Osteoblast (primary cell): Measurements from ENCODE around the gene MVD. TPM values are rescaled to one million over a fixed set of nuclear protein-coding genes. Genes with fewer than 3 reads are reported as not detected.

Experiments
- DNase-seq: peaks from one replicate; pipeline ENCODE4 v3.0.0; 2011; ENCODE audit warnings: low spot score, mixed read lengths; ENCODE audit not compliant: insufficient read length; ENCODE audit errors: missing footprints
- H2AFZ ChIP-seq: 2 replicates; pipeline ENCODE4 v1.6.0; 2011; ENCODE audit warnings: mild to moderate bottlenecking, low read length
- H3K27ac ChIP-seq: 2 replicates; pipeline ENCODE4 v1.5.1; 2011; ENCODE audit warnings: mild to moderate bottlenecking, low read depth, low read length, moderate library complexity
- H3K27me3 ChIP-seq: 2 replicates; pipeline ENCODE4 v1.6.0; 2012; ENCODE audit warnings: mild to moderate bottlenecking, control low read depth, inconsistent platforms, low read length, moderate library complexity; ENCODE audit not compliant: insufficient read depth
- H3K36me3 ChIP-seq: 2 replicates; pipeline ENCODE4 v1.5.1; 2011; ENCODE audit warnings: mild to moderate bottlenecking, low read length, control low read depth, moderate library complexity; ENCODE audit not compliant: insufficient read depth
- H3K4me1 ChIP-seq: 2 replicates; pipeline ENCODE4 v1.5.1; 2011; ENCODE audit warnings: mild to moderate bottlenecking, low read length, control low read depth, moderate library complexity; ENCODE audit not compliant: insufficient read depth
- H3K4me2 ChIP-seq: 2 replicates; pipeline ENCODE4 v1.6.0; 2011; ENCODE audit warnings: mild to moderate bottlenecking, low read length; ENCODE audit not compliant: insufficient read depth
- H3K4me3 ChIP-seq: fragments of 200-600 bp; sonication (generic); 3 replicates; pipeline ENCODE4 v1.5.1; 2012; ENCODE audit warnings: mild to moderate bottlenecking, low read length, inconsistent platforms; ENCODE audit not compliant: insufficient read depth
- H3K79me2 ChIP-seq: 2 replicates; pipeline ENCODE4 v1.6.0; 2012; ENCODE audit warnings: mild to moderate bottlenecking, low read length, control low read depth, inconsistent platforms; ENCODE audit not compliant: insufficient read depth
- H3K9me3 ChIP-seq: 2 replicates; pipeline ENCODE4 v1.5.1; 2011; ENCODE audit warnings: low read depth, low read length, control low read depth
- H4K20me1 ChIP-seq: 2 replicates; pipeline ENCODE4 v1.6.0; 2012; ENCODE audit warnings: mild to moderate bottlenecking, low read length, control low read depth; ENCODE audit not compliant: insufficient read depth
- total RNA-seq: library from RNA; depleted of rRNA; stranded (reverse); fragments of >200 nt; gene quantifications from 2 replicates; pipeline ENCODE4 v1.2.3, GENCODE V29; 2012
- TF ChIP-seq, protein P1 (sequence below): IDR thresholded peaks from 2 replicates; pipeline ENCODE4 v1.5.1; 2011; ENCODE audit warnings: mild to moderate bottlenecking, low read depth, low read length, moderate library complexity; ENCODE audit errors: extremely low read depth

Gene MVD
- total RNA-seq, 1 donor: 67.3 TPM

DNA sequence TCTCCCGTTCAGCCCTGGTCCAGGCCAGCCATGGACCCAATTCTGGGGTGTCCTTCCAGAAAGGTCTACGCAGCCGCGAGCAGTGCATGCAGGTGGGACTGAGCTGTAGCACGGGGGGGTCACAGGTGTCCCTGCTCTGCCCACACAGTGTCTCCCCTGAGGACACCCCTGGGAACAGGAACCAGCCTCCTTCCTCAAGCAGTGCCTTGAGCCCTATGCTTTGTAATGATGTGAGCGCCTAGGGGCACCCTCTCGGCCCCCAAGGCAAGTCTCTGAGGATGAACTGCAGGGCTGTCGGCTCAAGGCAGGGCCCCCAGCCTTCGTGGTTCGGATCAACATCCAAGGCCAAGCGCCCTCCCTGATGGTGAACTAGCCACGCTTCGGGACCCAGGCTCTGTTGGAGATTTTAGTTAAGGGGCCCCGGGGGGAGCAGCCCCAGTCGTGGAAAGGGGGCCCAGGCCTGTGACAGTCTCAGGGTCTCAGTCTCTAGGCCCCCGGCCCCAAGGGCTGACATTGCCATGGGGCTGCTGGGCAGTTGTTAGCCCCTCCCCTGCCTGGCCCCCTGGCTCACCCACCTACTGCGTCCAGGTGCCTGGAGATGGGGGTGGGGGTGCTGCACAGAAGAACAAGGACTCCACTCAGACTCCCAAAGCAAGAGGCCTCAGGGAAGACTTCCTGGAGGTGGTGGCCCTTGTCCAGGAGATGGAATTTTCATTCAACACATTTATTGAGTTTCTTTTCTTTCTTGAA is 22.2 kb downstream of the MVD start:
- peaks cover 3% of the 10 kb centered on the region for H4K20me1 ChIP-seq
- H3K27me3 ChIP-seq: peaks cover 39% of the 10 kb centered on the region
- no peaks in the 10 kb centered on the region for H3K79me2 ChIP-seq
- H3K4me3 ChIP-seq: no peak overlapping the region
- no peak overlapping the region for H3K4me2 ChIP-seq
- no peak overlapping the region for H3K27ac ChIP-seq
- DNase-seq: peak; percentile 93
- no peaks in the 10 kb centered on the region for H3K4me1 ChIP-seq
- TF ChIP-seq, protein P1, sequence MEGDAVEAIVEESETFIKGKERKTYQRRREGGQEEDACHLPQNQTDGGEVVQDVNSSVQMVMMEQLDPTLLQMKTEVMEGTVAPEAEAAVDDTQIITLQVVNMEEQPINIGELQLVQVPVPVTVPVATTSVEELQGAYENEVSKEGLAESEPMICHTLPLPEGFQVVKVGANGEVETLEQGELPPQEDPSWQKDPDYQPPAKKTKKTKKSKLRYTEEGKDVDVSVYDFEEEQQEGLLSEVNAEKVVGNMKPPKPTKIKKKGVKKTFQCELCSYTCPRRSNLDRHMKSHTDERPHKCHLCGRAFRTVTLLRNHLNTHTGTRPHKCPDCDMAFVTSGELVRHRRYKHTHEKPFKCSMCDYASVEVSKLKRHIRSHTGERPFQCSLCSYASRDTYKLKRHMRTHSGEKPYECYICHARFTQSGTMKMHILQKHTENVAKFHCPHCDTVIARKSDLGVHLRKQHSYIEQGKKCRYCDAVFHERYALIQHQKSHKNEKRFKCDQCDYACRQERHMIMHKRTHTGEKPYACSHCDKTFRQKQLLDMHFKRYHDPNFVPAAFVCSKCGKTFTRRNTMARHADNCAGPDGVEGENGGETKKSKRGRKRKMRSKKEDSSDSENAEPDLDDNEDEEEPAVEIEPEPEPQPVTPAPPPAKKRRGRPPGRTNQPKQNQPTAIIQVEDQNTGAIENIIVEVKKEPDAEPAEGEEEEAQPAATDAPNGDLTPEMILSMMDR: no peak
- no peak overlapping the region for H2AFZ ChIP-seq
- no peaks in the 10 kb centered on the region for H3K9me3 ChIP-seq
- H3K36me3 ChIP-seq: no peaks in the 10 kb centered on the region

DNA sequence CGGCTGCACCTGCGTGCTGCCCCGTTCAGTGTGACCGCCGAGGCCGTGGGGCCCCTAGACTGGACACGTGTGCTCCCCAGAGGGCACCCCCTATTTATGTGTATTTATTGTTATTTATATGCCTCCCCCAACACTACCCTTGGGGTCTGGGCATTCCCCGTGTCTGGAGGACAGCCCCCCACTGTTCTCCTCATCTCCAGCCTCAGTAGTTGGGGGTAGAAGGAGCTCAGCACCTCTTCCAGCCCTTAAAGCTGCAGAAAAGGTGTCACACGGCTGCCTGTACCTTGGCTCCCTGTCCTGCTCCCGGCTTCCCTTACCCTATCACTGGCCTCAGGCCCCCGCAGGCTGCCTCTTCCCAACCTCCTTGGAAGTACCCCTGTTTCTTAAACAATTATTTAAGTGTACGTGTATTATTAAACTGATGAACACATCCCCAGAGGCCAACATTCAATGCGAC is 22.8 kb downstream of the MVD start:
- peaks cover 2% of the 10 kb centered on the region for H3K4me1 ChIP-seq
- no peak overlapping the region for H3K4me2 ChIP-seq
- no peak overlapping the region for H3K4me3 ChIP-seq
- no peak overlapping the region for H2AFZ ChIP-seq
- no peaks in the 10 kb centered on the region for H3K36me3 ChIP-seq
- peak; percentile 91 for DNase-seq
- H4K20me1 ChIP-seq: peaks cover 6% of the 10 kb centered on the region
- no peak overlapping the region for H3K27ac ChIP-seq
- H3K79me2 ChIP-seq: no peaks in the 10 kb centered on the region
- TF ChIP-seq, protein P1: no peak
- H3K27me3 ChIP-seq: peaks cover 39% of the 10 kb centered on the region
- no peaks in the 10 kb centered on the region for H3K9me3 ChIP-seq

DNA sequence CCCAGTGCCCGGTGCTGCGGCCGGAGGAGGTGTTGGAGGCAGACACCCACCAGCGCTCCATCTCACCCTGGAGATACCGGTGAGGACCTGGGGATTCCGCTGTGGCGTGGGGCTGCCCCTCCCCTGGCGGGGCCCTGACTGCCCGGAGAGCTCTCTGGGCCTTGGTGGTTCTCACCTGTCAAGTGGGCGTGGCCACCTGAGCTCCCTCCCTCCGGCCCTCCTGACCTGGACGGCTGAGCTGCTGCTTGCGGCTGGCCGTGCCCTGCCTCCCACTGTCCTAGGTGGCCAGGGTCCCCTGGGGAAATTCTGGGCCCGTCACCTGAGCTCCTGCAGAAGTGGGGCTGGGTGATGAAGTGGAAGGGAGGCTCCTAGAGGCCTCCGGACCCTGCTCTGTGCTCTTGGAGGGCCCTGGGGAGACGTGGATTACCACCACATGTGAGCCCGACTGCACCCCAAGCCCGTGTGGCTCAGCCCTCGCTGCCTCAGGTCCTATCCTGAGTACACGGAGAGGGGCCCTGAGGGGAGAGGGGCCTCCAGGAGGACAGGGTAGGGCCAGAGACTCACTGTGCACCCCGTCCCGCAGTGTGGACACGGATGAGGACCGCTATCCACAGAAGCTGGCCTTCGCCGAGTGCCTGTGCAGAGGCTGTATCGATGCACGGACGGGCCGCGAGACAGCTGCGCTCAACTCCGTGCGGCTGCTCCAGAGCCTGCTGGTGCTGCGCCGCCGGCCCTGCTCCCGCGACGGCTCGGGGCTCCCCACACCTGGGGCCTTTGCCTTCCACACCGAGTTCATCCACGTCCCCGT is 23.5 kb downstream of the MVD start:
- DNase-seq: peak; percentile 93
- no peaks in the 10 kb centered on the region for H3K36me3 ChIP-seq
- H3K79me2 ChIP-seq: no peaks in the 10 kb centered on the region
- no peak overlapping the region for H2AFZ ChIP-seq
- peaks cover 7% of the 10 kb centered on the region for H4K20me1 ChIP-seq
- peaks cover 6% of the 10 kb centered on the region for H3K4me1 ChIP-seq
- no peak overlapping the region for H3K4me3 ChIP-seq
- no peaks in the 10 kb centered on the region for H3K9me3 ChIP-seq
- H3K4me2 ChIP-seq: no peak overlapping the region
- TF ChIP-seq, protein P1: no peak
- no peak overlapping the region for H3K27ac ChIP-seq
- H3K27me3 ChIP-seq: peaks cover 39% of the 10 kb centered on the region
